Measurements from ENCODE around the gene ACSS2. TPM values are rescaled to one million over a fixed set of nuclear protein-coding genes. Genes with fewer than 3 reads are reported as not detected.

ACSS2 gene
- total and polyA plus RNA-seq, 2 donors from 2014 or later: 53.1 to 98.9 TPM

- Histone ChIP-seq H3K4me3 (ENCODE audit: low read length in 3 of 3) (no peak overlapping the region), H3K36me3 (ENCODE audit: control insufficient read depth in 2 of 3, insufficient read depth in 3 of 3, low read length in 3 of 3) (no peaks in the 10 kb centered on the region), H3K27me3 (ENCODE audit: control insufficient read depth, insufficient read depth, low read length) (no peaks in the 10 kb centered on the region), H3K4me1 (ENCODE audit: control insufficient read depth in 2 of 3, insufficient read depth in 2 of 3, low read depth in 1 of 3, low read length in 3 of 3) (no peaks in the 10 kb centered on the region), H3K27ac (ENCODE audit: low read depth in 2 of 2, low read length in 2 of 2) (no peak overlapping the region), H3K9ac (ENCODE audit: low read length in 3 of 3) (no peak overlapping the region), H3K9me3 (ENCODE audit: control insufficient read depth in 2 of 3, insufficient read depth in 1 of 3, low read length in 3 of 3) (no peaks in the 10 kb centered on the region)
- FAIRE-seq (no peak), DNase-seq (no peak)
- intact Hi-C loops (cut with DNase I): no loop called here
- TF ChIP-seq CTCF (IDR thresholded peaks at IDR 0.05; ENCODE audit: borderline replicate concordance, extremely low read depth, insufficient read depth): no peak
These were observed 88.1 kb downstream of the ACSS2 start for GRCh38 chr20:34964486-34964885.

- H3K4me3 ChIP-seq (ENCODE audit: low read length in 3 of 3): no peak overlapping the region
- TF ChIP-seq CTCF (IDR thresholded peaks at IDR 0.05; ENCODE audit: borderline replicate concordance, extremely low read depth, insufficient read depth): no peak
- H3K27ac ChIP-seq (ENCODE audit: low read depth in 2 of 2, low read length in 2 of 2): no peak overlapping the region
- DNase-seq: no peak
- FAIRE-seq: no peak
- intact Hi-C loops (cut with DNase I): no loop called here
- H3K9ac ChIP-seq (ENCODE audit: low read length in 3 of 3): no peak overlapping the region
- no peaks in the 10 kb centered on the region for H3K9me3 ChIP-seq (ENCODE audit: control insufficient read depth in 2 of 3, insufficient read depth in 1 of 3, low read length in 3 of 3)
- H3K27me3 ChIP-seq (ENCODE audit: control insufficient read depth, insufficient read depth, low read length): no peaks in the 10 kb centered on the region
- no peaks in the 10 kb centered on the region for H3K4me1 ChIP-seq (ENCODE audit: control insufficient read depth in 2 of 3, insufficient read depth in 2 of 3, low read depth in 1 of 3, low read length in 3 of 3)
- no peaks in the 10 kb centered on the region for H3K36me3 ChIP-seq (ENCODE audit: control insufficient read depth in 2 of 3, insufficient read depth in 3 of 3, low read length in 3 of 3)
These were observed 88.6 kb downstream of the ACSS2 start for GRCh38 chr20:34965051-34965450.

GRCh38 chr20:34967421-34967820 lies 91.0 kb downstream of the ACSS2 start:
- no peak for TF ChIP-seq CTCF (IDR thresholded peaks at IDR 0.05; ENCODE audit: borderline replicate concordance, extremely low read depth, insufficient read depth)
- H3K27ac ChIP-seq (ENCODE audit: low read depth in 2 of 2, low read length in 2 of 2): no peak overlapping the region
- intact Hi-C loops (cut with DNase I): no loop called here
- H3K4me1 ChIP-seq (ENCODE audit: control insufficient read depth in 2 of 3, insufficient read depth in 2 of 3, low read depth in 1 of 3, low read length in 3 of 3): no peaks in the 10 kb centered on the region
- H3K36me3 ChIP-seq (ENCODE audit: control insufficient read depth in 2 of 3, insufficient read depth in 3 of 3, low read length in 3 of 3): no peaks in the 10 kb centered on the region
- FAIRE-seq (no peak), DNase-seq (no peak)
- no peaks in the 10 kb centered on the region for H3K9me3 ChIP-seq (ENCODE audit: control insufficient read depth in 2 of 3, insufficient read depth in 1 of 3, low read length in 3 of 3)
- no peaks in the 10 kb centered on the region for H3K27me3 ChIP-seq (ENCODE audit: control insufficient read depth, insufficient read depth, low read length)
- no peak overlapping the region for H3K4me3 ChIP-seq (ENCODE audit: low read length in 3 of 3)
- H3K9ac ChIP-seq (ENCODE audit: low read length in 3 of 3): no peak overlapping the region
